Measurements from ENCODE around the gene ABI3.

DNA sequence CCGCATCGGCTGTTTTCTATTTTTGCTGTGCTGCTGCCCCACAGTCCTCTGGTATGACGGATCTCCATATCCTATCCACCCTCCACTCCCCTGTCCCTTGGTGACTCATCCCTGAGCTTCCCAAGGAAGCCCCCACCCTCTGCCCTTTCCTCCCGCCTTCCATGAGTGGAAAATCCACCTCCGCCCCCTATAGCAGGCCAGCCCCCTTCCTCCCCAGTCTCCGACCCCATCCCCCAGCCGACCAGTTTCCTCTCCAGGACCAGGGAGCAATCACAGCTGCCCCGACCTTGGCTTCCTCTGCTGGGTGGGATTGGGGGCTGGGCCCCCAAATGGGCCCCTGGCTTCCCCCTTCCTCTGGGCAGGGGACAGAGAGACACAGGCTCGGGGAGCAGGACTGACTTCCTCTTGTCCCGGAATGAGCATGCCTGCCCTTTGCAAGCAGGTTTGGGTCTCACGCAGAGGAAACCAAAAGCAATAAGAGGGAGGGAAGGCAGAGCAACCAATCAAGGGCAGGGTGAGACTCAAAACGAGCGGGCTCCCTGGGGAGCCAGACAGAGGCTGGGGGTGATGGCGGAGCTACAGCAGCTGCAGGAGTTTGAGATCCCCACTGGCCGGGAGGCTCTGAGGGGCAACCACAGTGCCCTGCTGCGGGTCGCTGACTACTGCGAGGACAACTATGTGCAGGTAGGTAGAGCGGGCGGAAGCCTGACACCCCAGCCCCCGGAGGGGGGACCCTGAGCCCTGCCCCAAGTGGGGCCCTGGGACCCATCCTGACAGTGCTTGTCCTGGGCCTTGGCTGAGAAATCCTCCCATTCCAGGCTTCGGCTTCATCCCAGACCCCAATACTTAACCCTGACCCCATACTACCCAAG lies at the start of gene ABI3, which contains the start of gene GNGT2:
- TF ChIP-seq, protein P1, sequence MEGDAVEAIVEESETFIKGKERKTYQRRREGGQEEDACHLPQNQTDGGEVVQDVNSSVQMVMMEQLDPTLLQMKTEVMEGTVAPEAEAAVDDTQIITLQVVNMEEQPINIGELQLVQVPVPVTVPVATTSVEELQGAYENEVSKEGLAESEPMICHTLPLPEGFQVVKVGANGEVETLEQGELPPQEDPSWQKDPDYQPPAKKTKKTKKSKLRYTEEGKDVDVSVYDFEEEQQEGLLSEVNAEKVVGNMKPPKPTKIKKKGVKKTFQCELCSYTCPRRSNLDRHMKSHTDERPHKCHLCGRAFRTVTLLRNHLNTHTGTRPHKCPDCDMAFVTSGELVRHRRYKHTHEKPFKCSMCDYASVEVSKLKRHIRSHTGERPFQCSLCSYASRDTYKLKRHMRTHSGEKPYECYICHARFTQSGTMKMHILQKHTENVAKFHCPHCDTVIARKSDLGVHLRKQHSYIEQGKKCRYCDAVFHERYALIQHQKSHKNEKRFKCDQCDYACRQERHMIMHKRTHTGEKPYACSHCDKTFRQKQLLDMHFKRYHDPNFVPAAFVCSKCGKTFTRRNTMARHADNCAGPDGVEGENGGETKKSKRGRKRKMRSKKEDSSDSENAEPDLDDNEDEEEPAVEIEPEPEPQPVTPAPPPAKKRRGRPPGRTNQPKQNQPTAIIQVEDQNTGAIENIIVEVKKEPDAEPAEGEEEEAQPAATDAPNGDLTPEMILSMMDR (IDR thresholded peaks at IDR 0.05): no peak
- no peak for TF ChIP-seq ZFX (IDR thresholded peaks at IDR 0.05; ENCODE audit: borderline replicate concordance)
